HG02938 (cell line): ENCODE measurements around the gene GASK1B.

ENCODE experiments used
- ATAC-seq: cut with Tn5 transposase; IDR thresholded peaks from one replicate; pipeline ENCODE4 v1.9.1; 2021; ENCODE audit warnings: mild to moderate bottlenecking, moderate library complexity; ENCODE audit not compliant: unreplicated experiment

The GASK1B gene

DNA sequence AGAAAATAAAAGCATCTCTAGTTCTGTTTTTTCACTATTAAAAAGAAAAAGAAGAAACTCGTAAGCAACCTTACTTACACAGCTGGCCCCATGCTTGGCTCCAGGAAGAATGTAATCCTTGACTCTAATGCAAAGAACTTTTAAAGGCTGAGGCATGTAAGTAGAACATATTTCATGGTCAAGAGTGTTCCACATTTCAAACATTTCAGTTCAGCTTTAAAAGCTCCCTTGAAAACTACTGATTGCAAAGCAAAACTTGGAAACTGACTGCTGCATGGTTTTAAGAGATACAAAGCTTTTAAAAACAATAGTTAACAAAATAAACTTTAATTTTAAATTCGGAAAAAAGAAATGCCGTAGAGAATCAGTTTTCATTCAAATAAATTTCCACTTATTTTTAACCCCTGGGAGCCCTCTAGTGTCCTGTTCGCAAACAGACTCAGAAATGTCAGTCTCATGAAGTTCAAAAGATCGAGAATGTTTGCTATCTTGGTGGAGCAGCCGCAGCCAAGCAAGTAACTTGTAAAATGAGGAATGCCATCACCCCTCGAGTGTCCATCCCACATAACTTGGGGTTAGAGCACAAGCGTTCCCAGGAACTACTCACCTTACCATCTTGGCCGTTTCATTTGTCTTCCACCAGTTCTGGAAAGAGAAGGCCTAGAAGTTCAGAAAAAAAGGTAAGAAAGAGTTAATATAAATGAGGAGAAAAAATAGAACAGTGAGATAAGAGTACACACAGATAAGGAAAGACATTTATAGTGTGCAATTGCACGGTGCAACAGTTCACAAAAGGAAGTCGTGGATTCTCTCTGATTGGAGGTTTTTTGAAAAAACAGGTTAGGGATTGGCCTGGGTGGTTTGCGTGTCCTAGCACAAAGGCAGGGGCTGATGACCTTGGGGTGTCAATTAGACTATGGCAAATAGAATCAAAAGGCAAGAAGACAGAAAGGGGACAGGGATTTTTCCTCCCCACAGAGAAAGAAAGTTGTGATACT, at the start of gene GASK1B:
Gene GASK1B, minus strand, starts transcription at position 765 of the 998 bp plus-strand sequence. CDS start 1,650 bp downstream, outside the sequence.
- ATAC-seq: peak; percentile 43

DNA sequence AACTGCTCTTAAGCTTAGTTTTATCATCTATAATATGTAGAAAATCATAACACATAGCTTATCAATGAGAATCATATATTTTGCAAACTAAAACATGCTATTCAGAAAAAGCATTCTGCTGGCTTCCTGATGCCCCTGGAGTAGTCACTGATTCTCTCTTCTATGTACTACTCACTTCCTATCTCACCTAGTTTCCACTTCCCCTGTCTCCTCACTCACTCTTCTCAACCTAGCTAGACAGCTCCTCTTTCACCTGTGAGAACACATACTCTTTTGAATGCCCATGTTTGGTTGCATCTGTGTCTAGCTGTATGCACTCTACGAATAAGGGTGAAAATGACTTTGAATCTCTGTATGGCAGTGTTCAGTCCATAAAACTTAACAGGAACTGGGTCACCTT, 46.8 kb upstream of the GASK1B start:
- ATAC-seq: no peak

GRCh38 chr4:158217763-158218162, 44.9 kb upstream of the GASK1B start:
- no peak for ATAC-seq

DNA sequence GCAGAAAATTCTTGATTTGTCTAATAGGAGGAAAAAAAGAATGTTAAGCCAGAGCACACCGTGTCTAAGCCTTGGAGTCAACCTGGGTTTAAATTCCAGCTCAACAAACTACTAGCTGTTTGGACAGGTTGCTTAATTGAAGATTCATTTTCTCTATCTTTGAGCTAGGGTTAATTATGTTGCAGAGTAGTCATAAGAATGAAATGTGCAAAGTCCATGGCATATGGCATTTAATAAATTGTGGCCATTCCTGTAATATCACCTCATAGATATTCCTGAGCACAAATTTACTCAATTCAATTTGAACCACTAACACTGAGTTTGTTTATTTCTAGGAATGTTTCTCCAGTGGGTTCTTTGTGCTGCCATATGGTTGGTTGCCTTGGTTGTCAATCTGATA, 42.0 kb upstream of the GASK1B start:
- no peak for ATAC-seq

DNA sequence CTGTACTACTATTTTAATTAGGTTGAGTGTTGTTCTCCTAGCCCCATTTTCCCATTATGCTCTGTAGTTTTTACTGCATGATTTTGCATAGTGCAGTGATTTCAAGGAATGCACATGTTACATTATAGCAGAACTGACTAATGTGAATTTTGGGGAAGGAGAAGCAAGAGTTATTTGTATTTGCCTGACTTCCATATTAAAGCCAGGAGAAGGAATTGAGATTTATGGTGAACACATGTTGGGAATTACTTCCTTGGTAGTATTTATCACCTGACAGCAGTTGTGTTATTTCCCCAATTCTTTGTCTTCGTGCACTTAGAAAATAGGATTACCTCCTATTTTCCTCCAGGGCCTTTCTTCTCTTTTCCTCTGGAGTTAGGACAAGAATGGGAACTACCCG, 40.6 kb upstream of the GASK1B start:
- ATAC-seq: no peak

- peak; percentile 26 for ATAC-seq
Observed at GRCh38 chr4:158211222-158211621, 38.4 kb upstream of the GASK1B start.

GRCh38 chr4:158209825-158210807, 37.3 kb upstream of the GASK1B start, which contains the start of gene TMEM144:
Gene TMEM144, plus strand, starts transcription at chr4:158210486. Its CDS starts 2,182 bp downstream, at chr4:158212668.
- peak; percentile 91 for ATAC-seq

GRCh38 chr4:158208963-158209640, 36.3 kb upstream of the GASK1B start:
- ATAC-seq: peak; percentile 58

- ATAC-seq: no peak
Observed at GRCh38 chr4:158203929-158204328, 31.1 kb upstream of the GASK1B start.

DNA sequence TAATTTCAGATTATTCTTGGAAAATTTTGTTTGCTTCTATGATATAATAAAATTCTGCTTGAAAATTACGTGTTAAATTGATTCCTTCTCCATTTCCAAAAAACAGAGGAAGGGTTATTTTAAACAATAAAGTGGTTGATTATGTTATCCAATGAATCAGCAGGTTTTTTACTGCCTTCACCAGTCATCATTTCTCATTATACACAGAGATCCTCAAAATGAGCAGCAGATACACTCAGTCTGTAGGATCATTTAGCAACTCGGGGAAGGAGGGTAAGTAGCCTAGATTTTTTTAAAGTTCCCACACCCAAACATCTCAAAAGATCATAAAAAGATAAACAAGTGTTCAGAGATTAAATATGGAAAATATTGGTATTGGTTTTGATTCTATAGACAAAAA, 30.6 kb upstream of the GASK1B start:
- no peak for ATAC-seq

- ATAC-seq: no peak
Observed at GRCh38 chr4:158202481-158202880, 29.7 kb upstream of the GASK1B start.

- no peak for ATAC-seq
Observed at GRCh38 chr4:158201876-158202275, 29.1 kb upstream of the GASK1B start.

- no peak for ATAC-seq
Observed at GRCh38 chr4:158201322-158201721, 28.5 kb upstream of the GASK1B start.

GRCh38 chr4:158200214-158200613, 27.4 kb upstream of the GASK1B start:
- ATAC-seq: no peak

DNA sequence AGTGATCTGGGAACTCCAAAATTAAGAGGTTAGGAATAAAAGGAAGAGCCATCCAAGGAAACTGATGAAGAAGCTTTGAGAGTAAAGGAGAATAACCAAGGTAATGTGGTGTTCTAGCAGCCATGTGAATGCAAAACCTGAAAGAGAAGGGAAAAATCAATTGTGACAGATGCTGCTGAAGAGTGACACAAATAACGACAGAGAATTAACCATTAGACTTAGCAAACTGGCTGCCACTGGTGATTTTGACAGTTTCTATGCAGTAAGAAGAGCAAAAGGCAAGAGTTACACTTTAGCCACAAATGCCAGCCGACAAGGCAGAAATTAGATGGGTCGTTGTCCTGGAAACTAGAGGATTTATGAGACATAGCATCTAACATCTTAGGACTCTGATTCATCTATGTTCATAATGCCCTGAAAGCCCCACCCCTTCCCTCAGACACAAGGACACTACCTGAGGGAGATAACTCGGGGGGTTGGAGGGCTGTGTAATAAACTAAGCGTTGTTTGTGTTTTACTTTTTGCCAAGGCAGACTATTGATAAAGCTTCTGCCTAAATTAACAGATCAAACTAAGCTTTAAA, 24.5 kb upstream of the GASK1B start:
- no peak for ATAC-seq

- no peak for ATAC-seq
Observed at GRCh38 chr4:158195297-158195696, 22.5 kb upstream of the GASK1B start.

- ATAC-seq: peak; percentile 66
Observed at GRCh38 chr4:158193171-158193749, 20.4 kb upstream of the GASK1B start.

GRCh38 chr4:158192439-158193158, 19.8 kb upstream of the GASK1B start:
- ATAC-seq: no peak

DNA sequence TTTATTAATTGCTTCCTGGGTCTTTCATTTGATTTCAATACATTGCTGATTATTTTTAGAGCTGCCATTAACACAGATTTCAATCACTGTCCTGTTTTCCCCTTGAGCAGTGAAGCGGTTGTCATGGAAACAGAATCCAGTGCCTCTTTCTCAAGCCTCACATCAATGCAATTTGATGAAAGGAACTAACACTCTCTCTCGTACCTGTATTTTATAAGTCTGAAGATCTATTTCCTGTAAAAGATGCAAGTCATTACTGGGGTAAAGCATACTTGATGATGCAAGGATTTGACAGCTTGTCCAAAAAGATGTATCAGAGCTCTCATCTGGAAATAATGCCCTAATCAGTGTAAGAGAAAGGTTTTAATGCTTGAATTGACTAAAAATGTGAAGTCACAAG, 17.9 kb upstream of the GASK1B start:
- ATAC-seq: no peak
